ENCODE measurements around the gene RPS8.
"Not testable (repeated sequence)": the region's sequence is repeated elsewhere in the genome, so short reads cannot be mapped to it uniquely, and the experiment has no call there.

The RPS8 gene

GRCh38 chr1:44780583-44781121 lies 5.3 kb downstream of the RPS8 start:
- DNase-seq (ENCODE audit: low read depth in 2 of 2) = no peak

DNA sequence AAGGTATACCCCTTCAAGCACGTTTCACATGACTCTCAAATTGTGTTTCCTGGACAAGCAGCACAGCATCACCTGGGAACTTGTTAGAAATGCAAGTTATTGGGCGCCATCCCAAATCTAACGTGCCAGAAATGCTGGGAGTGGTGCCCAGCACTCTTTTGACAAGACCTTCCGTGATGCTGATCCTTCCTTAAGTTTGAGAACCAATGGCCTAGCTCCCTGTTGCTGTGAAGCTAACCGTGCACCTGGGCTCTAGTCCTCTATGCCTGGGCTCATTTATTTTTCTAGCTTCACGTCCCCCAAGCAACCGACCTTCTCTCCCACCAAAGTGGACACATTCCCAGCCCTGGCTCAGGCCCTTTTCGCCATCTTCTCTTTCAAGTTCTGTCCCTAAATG lies 8.4 kb downstream of the RPS8 start:
- DNase-seq (ENCODE audit: low read depth in 2 of 2) = no peak

GRCh38 chr1:44784094-44785028 lies 9.0 kb downstream of the RPS8 start:
- no peak for DNase-seq (ENCODE audit: low read depth in 2 of 2)

DNA sequence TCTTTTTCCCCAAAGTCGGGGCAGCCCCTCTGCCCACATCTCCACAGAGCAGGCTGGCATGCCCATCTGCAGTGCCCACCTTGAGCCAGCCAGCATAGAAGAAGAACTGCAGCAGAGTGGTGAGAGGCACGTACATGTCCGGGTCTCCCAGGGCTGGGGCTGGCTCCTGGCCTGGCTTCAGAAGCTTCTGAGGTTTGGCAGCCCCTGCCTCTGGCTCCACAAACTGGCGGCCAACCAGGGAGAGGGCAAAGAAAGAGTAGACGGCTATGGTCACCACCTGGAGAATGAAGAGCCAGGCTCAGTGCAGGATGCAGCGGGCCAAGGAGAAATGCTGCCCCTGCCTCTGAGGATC lies 9.7 kb downstream of the RPS8 start:
- no peak for DNase-seq (ENCODE audit: low read depth in 2 of 2)

DNA sequence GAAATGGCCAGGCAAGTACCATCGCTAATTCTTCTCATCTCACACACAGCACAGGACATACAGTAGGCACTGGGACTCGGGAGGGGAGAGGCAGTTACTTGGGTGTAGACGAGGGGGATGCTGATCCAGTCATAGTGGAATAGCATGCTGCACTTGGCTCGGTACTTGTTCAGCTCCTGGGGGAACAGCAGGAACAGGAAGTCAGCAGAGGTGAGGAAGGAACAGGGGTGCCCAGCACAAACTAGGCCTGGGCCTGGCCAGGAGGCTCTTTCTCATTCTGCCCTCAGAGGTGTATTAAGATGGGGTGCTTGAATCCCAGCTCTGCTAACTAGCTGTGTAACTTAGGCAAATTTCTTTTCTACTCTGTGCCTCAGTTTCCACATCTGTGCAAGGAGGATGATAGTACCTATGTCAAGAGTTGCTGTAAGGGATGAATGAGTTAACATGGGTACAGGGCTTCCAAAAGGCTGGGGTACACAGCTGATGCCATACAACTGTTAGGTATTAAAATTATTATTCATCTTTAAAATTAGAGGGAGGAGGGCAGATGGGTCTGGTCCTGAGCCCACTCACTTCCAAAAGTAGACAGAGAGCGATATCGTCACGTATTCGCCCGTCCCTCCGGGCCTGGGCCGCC lies 10.3 kb downstream of the RPS8 start:
- DNase-seq (ENCODE audit: low read depth in 2 of 2) = no peak

- DNase-seq (ENCODE audit: low read depth in 2 of 2) = no peak
These were observed 10.9 kb downstream of the RPS8 start for GRCh38 chr1:44786138-44786840.

DNA sequence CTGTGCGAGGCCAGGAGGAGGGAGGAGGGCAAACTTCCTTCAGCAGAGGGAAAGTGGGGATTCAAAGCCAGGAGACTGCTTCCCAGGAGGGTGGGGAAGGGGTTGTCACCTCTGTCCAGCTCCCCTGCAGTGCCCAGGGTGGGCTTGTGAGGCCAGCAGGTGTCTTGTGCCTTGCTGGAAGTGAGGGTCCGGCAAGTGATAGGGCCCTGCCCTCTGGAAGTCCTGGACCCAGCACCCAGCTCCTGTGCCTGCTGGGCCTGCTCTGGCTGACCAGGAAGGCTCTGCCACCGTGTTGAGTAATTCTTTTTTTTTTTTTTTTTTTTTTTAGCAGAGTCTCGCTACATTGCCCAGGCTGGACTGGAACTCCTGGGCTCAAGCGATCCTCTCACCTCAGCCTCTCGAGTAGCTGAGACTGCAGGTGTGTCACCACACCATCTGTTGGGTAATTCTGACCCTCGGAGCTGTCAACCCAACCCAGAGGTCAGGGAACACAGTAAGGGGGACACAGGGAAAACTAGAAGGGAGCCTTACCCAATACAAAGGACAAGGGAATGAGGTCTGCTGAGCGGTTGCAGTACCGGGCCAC lies 11.6 kb downstream of the RPS8 start:
- DNase-seq (ENCODE audit: low read depth in 2 of 2) = no peak

DNA sequence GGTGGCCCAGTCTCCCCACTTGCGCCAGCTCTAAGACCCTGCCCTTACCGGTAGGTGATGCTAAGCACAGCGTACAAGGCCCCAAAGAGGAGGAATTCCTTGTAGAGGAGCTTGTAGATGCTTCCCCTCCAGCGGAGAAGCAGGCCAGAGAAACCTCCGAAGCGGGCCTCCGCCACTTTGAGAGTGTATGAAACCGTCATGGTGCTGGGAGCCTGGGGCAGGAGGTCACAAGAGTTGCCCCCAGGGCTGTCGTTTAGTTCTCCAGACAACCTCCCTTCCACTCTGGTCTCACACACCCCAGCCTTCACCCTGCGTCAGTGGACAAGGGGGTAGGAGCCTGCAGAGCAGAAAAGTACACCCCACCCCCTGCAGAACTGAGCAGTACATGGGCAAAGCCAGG lies 12.2 kb downstream of the RPS8 start:
- no peak for DNase-seq (ENCODE audit: low read depth in 2 of 2)

DNA sequence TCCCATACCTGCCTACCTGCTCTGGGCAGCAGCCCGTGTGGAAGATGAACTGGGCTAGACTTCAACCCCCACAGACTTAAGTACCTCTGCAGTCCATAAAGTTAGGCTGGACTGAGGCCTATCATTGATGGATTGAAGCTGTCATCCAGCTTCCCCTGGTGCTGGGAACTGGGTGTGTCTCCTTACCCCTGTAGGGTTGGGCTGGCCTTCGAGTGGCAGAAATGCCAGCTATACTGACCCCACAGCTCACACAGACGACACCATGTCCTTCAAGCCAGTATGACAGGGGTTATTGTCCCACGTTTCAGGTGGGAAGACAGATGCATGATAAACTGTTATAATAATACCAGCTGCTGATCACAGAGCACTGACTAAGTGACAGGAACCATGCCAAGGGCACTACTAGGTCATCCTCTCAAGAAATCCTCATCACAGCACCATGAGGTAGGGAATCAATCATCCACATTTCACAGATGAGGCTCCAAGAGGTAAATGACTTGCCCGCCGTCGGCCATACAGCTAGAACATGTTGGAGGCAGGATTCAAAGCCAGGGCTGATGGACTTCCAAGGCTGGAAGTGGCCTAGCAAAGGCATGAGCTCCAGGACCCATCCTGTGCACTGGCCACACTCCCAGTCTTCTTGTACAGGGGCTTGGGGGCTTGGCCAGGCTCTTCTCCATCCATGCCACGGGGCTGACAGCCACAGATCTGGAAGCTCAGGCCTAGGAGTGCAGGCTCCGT lies 12.9 kb downstream of the RPS8 start, which contains the start of gene BEST4:
Gene BEST4, minus strand, starts transcription at position 51 of the 741 bp plus-strand sequence. CDS start 465 bp downstream, outside the sequence.
- no peak for DNase-seq (ENCODE audit: low read depth in 2 of 2)

DNA sequence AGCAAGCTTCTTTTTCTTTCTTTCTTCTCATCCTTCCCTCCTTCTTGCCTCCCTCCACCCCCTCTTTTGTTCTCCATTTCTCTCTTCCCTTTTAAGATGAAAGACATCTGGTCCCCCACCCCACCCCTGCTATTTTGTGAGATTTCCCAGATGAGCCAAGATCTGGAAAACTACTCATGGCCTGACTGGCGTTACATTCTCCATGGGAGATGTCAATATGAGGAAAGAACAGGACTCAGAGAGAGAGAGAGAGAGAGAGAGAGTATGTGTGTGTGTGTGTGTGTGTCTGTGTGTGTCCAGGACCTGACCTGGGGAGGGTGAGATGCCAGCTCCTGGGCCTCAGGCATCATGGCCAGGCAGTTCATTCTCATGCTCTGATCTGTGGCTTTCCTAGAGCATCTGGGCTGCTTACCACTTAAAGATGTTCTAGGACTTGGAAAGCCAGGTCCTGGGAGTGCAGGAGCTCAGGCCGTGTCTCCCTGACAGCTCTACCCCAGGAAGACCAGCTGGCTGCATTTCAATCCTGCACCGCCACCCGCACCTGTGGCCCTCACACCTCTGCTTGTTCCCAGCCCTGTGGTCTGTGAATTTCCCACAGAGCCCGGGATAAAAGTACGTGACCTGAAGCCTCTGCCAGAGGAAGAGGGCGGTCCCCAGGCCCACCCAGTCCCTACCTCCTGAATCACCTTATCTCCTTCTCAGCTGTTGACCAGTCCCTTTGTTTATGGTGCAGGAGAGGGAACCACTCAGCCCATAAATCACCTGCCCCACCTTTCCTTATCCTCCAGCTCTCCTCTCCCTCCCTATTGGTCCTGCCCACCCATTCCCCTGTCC lies 15.8 kb downstream of the RPS8 start:
- DNase-seq (ENCODE audit: low read depth in 2 of 2) = no peak

DNA sequence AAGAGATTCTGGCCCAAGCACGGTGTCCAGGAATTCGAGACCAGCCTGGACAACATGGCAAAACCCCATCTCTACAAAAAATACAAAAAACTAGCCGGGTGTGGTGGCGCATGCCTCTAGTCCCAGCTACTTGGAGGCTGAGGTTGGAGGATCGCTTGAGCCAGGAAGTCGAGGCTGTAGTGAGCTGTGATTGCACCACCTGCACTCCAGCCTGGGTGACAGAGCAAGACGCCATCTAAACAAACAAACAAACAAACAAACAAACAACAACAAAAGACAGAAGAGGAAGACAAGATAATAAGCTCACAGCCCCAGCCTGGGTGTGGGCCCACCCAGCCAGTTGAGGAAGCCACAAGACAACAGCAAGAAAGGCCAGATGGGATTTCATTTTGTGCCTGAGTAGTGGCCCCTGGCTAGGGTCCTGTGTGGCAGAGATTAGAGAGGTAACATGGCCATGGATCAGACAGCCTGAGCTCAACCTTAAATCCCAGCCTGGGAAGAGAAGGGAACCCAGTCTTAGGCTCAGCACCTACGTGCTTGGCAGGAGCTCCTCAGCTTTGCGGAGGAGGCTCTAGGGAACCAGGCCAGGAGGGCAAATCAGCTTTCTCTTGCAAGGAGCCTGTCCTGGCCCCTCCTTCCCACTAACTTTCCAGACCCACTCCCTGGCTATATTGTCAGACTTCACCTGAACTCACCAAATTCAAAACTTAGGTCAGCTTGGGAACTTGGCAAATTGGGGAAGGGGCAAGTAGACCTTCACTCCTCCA lies 17.6 kb downstream of the RPS8 start:
- DNase-seq (ENCODE audit: low read depth in 2 of 2) = no peak

DNA sequence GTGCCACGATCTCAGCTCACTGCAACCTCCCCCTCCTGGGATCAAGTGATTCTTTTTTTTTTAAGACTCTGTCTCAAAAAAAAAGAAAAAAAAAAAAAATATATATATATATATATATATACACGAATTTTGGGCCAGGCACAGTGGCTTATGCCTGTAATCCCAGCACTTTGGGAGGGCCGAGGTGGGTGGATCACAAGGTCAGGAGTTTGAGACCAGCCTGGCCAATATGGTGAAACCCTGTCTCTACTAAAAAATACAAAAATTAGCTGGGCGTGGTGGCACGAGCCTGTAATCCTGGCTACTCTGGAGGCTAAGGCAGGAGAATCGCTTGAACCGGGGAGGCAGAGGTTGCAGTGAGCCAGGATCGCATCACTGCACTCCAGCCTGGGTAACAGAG lies 22.5 kb downstream of the RPS8 start:
- not testable (repeated sequence) for DNase-seq (ENCODE audit: low read depth in 2 of 2)

DNA sequence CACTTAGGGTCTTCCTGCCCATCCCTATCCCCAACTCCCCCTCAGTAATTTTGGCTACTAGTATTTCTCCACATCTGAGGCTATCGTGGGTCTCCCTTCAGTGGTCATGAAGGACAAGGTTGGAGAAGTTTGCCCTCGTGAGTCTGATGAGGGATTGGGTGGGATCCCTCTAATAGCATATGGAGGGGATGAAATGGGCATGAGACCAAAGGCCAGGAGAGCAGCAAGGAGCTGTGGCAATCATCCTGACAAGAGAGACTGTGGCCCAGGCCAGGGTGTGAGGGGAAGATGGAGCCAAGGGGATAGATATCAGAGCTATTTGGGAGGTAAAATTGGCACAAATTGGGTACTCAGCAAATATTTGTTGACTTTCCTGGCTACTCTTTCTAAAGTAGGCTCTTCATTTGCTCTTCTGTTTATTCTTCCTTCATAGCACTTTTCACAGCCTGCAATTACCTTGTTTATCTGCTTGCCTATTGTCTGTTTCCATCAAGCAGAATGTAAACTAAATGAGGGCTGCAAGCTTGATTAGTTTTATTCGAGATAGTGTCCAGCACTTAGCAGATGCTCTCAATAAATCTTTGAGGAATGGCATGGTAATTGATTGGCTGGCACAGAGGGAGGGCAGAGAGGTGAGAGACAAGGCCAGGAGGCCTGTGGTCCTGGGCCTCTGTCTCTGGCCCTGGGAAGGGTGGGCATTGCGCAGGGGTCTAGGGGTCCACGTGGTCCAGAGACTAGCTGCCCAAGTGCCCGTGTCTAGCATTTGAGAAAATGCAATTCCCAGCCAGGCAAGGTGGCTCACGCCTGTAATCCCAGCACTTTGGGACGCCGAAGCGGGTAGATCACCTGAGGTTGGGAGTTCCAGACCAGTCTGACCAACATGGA lies 23.4 kb downstream of the RPS8 start:
- DNase-seq (ENCODE audit: low read depth in 2 of 2) = no peak

- DNase-seq (ENCODE audit: low read depth in 2 of 2) = peak; percentile 95 to 97
These were observed 24.6 kb downstream of the RPS8 start, which contains the start of gene PLK3 for GRCh38 chr1:44799770-44800584. Gene PLK3, plus strand, starts transcription at chr1:44800377. Its CDS starts 87 bp downstream, at chr1:44800464.

GRCh38 chr1:44801491-44802305 lies 26.4 kb downstream of the RPS8 start:
- peak in 1 of 2 donors; percentile 49 for DNase-seq (ENCODE audit: low read depth in 2 of 2)

DNA sequence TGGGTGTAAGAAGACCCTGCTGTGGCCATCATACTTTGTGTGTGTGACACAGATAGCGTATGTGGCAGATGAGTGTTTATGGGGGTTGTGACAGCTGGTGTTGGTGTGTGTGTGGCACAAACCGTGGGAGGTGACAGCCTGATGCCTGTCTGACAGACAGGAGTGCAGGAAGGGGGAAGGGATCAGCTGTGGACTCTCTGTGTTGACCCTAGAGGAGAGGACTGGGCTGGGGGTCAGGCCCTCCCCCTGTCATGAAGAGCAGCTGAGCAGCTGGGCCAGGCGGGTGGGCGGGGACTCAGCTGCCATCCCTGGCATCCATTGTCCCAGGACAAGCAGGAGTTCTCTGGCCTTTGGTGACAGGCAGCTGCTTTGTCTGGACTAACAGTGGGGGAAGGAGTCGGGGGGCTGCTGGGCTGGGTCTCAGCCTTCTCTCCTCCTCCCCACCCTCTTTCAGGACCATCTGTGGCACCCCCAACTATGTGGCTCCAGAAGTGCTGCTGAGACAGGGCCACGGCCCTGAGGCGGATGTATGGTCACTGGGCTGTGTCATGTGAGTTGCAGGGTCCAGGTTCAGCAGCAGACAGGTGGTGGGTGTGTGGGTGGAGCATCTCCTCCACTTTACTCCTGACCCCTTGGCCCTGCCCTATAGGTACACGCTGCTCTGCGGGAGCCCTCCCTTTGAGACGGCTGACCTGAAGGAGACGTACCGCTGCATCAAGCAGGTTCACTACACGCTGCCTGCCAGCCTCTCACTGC lies 27.1 kb downstream of the RPS8 start:
- DNase-seq (ENCODE audit: low read depth in 2 of 2) = no peak

All from stimulated activated CD8-positive, alpha-beta memory T cell treated with anti-CD3 and anti-CD28 coated beads, Interleukin-15, amount 100 ng/mL, for 4 hours (primary cell).